Cerebellar cortex (tissue), 1 donor: ENCODE measurements around the gene AGPAT3.

Experiments
- DNase-seq: peaks from one replicate; pipeline ENCODE4 v3.0.0-alpha.2; 2015; ENCODE audit warnings: low spot score

Gene AGPAT3

GRCh38 chr21:44027607-44028286 lies 162.7 kb downstream of the AGPAT3 start:
- DNase-seq: no peak

GRCh38 chr21:44028287-44028659 lies 163.2 kb downstream of the AGPAT3 start:
- no peak for DNase-seq

GRCh38 chr21:44029460-44030087 lies 164.6 kb downstream of the AGPAT3 start:
- DNase-seq: no peak

DNA sequence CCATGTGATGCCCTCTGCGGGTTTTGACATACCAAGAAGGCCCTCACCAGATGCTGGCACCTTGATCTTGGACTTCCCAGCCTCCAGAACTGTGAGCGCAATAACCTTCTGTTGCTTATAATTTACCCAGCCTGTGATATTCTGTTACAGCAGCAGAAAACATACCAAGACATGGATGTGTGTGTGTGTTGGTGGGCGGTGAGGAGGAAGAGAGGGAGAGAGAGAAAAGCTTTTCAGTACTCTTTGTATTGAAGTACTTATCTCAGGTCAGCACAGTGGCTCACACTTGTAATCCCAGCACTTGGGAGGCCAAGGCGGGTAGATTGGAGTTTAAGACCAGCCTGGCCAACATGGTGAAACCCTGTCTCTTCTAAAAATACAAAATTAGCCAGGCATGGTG lies 170.2 kb downstream of the AGPAT3 start:
- no peak for DNase-seq
